Parathyroid adenoma (tissue), 2 donors: ENCODE data around the gene TMEM134.

Experiments
- H2AFZ ChIP-seq: fragments of 300-600 bp; sonication (generic); one replicate; pipeline ENCODE4 v1.7.0; 2017; ENCODE audit warnings: antibody characterized with exemption, mild to moderate bottlenecking
- H3K27ac ChIP-seq: fragments of 300-600 bp; sonication (generic); one replicate; pipeline ENCODE4 v1.7.0; 2017
- H3K27me3 ChIP-seq: fragments of 300-600 bp; sonication (generic); one replicate; pipeline ENCODE4 v1.7.0; 2017; ENCODE audit warnings: low read length; ENCODE audit not compliant: control insufficient read depth, insufficient read depth
- H3K36me3 ChIP-seq: fragments of 300-600 bp; sonication (generic); one replicate; pipeline ENCODE4 v1.7.0; 2017; ENCODE audit warnings: low read length; ENCODE audit not compliant: control insufficient read depth, insufficient read depth
- H3K4me1 ChIP-seq: fragments of 300-600 bp; sonication (generic); one replicate; pipeline ENCODE4 v1.7.0; 2017; ENCODE audit warnings: control low read depth
- H3K4me2 ChIP-seq: fragments of 300-600 bp; sonication (generic); one replicate; pipeline ENCODE4 v1.7.0; 2017; ENCODE audit warnings: low read length
- H3K4me3 ChIP-seq: fragments of 300-600 bp; sonication (generic); one replicate; pipeline ENCODE4 v1.7.0; 2017; ENCODE audit warnings: low read depth, low read length
- H3K79me2 ChIP-seq: fragments of 300-600 bp; sonication (generic); one replicate; pipeline ENCODE4 v1.7.0; 2017; ENCODE audit warnings: control low read depth
- H3K9ac ChIP-seq: fragments of 300-600 bp; sonication (generic); one replicate; pipeline ENCODE4 v1.7.0; 2017; ENCODE audit warnings: mild to moderate bottlenecking
- H3K9me3 ChIP-seq: fragments of 300-600 bp; sonication (generic); one replicate; pipeline ENCODE4 v1.7.0; 2017; ENCODE audit warnings: low read length; ENCODE audit not compliant: control insufficient read depth
- CTCF ChIP-seq: fragments of 300-600 bp; sonication (generic); IDR thresholded peaks from one replicate; pipeline ENCODE4 v1.7.0; 2017; ENCODE audit warnings: antibody characterized with exemption, mild to moderate bottlenecking
- donor health status: primary hyperparathyroidism.

Gene TMEM134

GRCh38 chr11:67449116-67449844, 19.8 kb downstream of the TMEM134 start:
- Histone ChIP-seq H3K79me2 (no peaks in the 10 kb centered on the region), H3K27me3 (no peaks in the 10 kb centered on the region), H3K4me2 (no peak overlapping the region), H3K27ac (no peak overlapping the region), H3K4me1 (no peaks in the 10 kb centered on the region), H3K9ac (no peak overlapping the region), H3K9me3 (no peaks in the 10 kb centered on the region), H3K36me3 (no peaks in the 10 kb centered on the region), H3K4me3 (no peak overlapping the region), H2AFZ (peak overlapping the region; percentile 9)
- TF ChIP-seq CTCF: no peak

GRCh38 chr11:67448220-67448609, 20.8 kb downstream of the TMEM134 start:
- H3K27me3 ChIP-seq: no peaks in the 10 kb centered on the region

GRCh38 chr11:67445515-67445914, 23.5 kb downstream of the TMEM134 start:
- Histone ChIP-seq H3K36me3 (no peaks in the 10 kb centered on the region), H3K27me3 (no peaks in the 10 kb centered on the region), H3K4me3 (no peak overlapping the region), H3K79me2 (no peaks in the 10 kb centered on the region), H3K9ac (no peak overlapping the region), H3K27ac (no peak overlapping the region), H3K9me3 (no peaks in the 10 kb centered on the region), H3K4me1 (no peaks in the 10 kb centered on the region), H3K4me2 (no peak overlapping the region), H2AFZ (no peak overlapping the region)
- no peak for TF ChIP-seq CTCF

More at GRCh38 chr11:67448220-67448609, 20.8 kb downstream of the TMEM134 start:
- H3K79me2 ChIP-seq: no peaks in the 10 kb centered on the region
- H3K4me1 ChIP-seq: no peaks in the 10 kb centered on the region
- H3K9ac ChIP-seq: no peak overlapping the region
- TF ChIP-seq CTCF: no peak
- no peaks in the 10 kb centered on the region for H3K9me3 ChIP-seq
- no peak overlapping the region for H3K4me2 ChIP-seq
- H2AFZ ChIP-seq: no peak overlapping the region
- no peaks in the 10 kb centered on the region for H3K36me3 ChIP-seq
- H3K27ac ChIP-seq: no peak overlapping the region
- H3K4me3 ChIP-seq: no peak overlapping the region

GRCh38 chr11:67442504-67443404, 26.3 kb downstream of the TMEM134 start:
- H3K27me3 ChIP-seq: no peaks in the 10 kb centered on the region
- TF ChIP-seq CTCF: no peak
- H3K36me3 ChIP-seq: no peaks in the 10 kb centered on the region
- H3K9me3 ChIP-seq: no peaks in the 10 kb centered on the region
- H3K4me1 ChIP-seq: no peaks in the 10 kb centered on the region
- H3K79me2 ChIP-seq: no peaks in the 10 kb centered on the region
- H3K27ac ChIP-seq: peak overlapping the region; percentile 75
- peak overlapping the region; percentile 65 for H3K4me2 ChIP-seq
- peak overlapping the region; percentile 52 for H3K4me3 ChIP-seq
- no peak overlapping the region for H3K9ac ChIP-seq
- H2AFZ ChIP-seq: no peak overlapping the region
